ENCODE data around the gene OR52K2. TPM values are rescaled to one million over a fixed set of nuclear protein-coding genes. Genes with fewer than 3 reads are reported as not detected.

The OR52K2 gene
- total RNA-seq: not detected in 2 replicates

DNA sequence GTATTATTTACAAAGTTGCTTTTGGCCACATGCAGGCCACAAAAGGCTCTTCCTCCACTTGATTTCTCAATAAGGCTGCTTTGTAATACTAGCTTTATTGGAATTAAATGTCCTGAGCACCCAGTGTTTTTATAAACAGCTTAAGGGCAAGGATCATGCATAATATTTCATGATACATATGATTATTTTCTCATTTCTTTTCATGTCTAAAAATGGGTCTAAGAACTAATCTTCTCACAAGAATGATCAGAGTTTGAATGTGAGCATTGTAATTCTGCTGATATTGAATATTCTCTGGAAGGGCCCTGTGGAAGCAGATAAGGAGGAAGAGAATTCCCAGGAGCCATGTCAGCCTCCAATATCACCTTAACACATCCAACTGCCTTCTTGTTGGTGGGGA, at the start of gene OR52K2:
Gene OR52K2, plus strand, starts transcription at position 301 of the 400 bp plus-strand sequence. Its CDS starts 45 bp downstream, at position 346.

DNA sequence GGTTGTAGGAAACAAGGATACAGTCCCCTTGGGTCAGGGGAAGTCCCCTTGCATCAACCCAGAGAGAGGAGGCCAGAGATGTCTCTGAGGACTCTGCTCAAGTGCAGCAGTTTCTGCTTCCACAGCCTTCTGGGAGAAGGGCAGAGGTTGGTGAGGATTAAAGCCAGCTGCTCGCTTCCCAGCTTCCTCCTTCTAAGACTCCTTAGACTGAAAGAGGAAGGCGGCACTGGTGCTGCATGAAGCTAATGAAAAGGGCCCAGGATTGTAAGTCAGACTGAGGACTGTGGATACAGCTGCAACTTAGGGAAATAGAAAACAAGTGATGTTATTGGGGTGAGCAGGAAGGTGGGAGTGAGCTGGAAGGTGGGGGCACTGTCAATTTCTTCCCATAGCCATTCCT, 33.4 kb downstream of the OR52K2 start, which contains the start of gene OR52K1:
Gene OR52K1, plus strand, starts transcription at position 202 of the 400 bp plus-strand sequence. CDS start 6,255 bp downstream, outside the sequence.

Other genes starting within 250 kb of the OR52K2 start
- not detected in 2 replicates for gene OR52B4, start 80.9 kb upstream of the OR52K2 start, total RNA-seq
- gene TRIM21, start 55.6 kb upstream of the OR52K2 start, total RNA-seq: 6.8 and 21.4 TPM in 2 replicates
- not detected in 2 replicates for gene OR52K1, start 33.4 kb downstream of the OR52K2 start, total RNA-seq
- gene OR52M1, start 95.9 kb downstream of the OR52K2 start, total RNA-seq: not detected in 2 replicates
- under 0.01 TPM in 1 of 2 replicates, not detected in the other for gene OR52I2, start 132.4 kb downstream of the OR52K2 start, total RNA-seq
- not detected in 2 replicates for gene OR52I1, start 144.7 kb downstream of the OR52K2 start, total RNA-seq
- gene TRIM68, start 158.9 kb downstream of the OR52K2 start, total RNA-seq: 5.8 and 7.2 TPM in 2 replicates
- gene OR51D1, start 188.2 kb downstream of the OR52K2 start, total RNA-seq: not detected in 2 replicates
- not detected in 2 replicates for gene OR51E1, start 194.7 kb downstream of the OR52K2 start, total RNA-seq
- under 0.01 TPM in 1 of 2 replicates, not detected in the other for gene OR51E2, start 248.6 kb downstream of the OR52K2 start, total RNA-seq